Ovary (tissue), 3 donors: ENCODE results near the gene TCF25.

Experiments
- POLR2A ChIP-seq: fragments of 450-650 bp; IDR thresholded peaks from one replicate; pipeline ENCODE4 v1.6.1; 2017; ENCODE audit warnings: antibody characterized with exemption, mild to moderate bottlenecking, moderate library complexity
- TF ChIP-seq, protein P1 (sequence below), 3 donors: fragments of 450-650 bp in 2 of 3; fragments of 200-600 bp in 1 of 3; IDR thresholded peaks; one replicate each; pipeline versions ENCODE4 v1.5.1 to v1.8.0; 2016 to 2022; ENCODE audit warnings: antibody characterized with exemption in 3 of 3, mild to moderate bottlenecking in 1 of 3
- donor health status: DM: no; HTN: no; CAD: no.

DNA sequence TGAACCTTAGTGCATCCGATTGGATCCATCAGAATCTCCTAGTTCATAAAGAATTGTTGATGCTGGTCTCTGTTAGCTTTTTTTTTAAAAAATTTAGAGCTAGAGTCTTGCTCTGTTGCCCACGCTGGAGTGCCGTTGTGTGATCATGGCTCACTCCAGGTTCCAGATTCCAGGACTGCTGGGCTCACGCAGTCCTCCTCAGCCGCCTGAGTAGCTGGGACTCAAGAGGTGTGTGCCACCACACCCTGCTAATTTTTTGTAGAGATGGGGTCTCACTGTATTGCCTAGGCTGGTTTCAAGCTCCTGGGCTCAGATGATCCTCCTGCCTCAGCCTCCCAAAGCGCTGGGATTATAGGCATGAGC is 8.0 kb downstream of the TCF25 start:
- TF ChIP-seq, protein P1, sequence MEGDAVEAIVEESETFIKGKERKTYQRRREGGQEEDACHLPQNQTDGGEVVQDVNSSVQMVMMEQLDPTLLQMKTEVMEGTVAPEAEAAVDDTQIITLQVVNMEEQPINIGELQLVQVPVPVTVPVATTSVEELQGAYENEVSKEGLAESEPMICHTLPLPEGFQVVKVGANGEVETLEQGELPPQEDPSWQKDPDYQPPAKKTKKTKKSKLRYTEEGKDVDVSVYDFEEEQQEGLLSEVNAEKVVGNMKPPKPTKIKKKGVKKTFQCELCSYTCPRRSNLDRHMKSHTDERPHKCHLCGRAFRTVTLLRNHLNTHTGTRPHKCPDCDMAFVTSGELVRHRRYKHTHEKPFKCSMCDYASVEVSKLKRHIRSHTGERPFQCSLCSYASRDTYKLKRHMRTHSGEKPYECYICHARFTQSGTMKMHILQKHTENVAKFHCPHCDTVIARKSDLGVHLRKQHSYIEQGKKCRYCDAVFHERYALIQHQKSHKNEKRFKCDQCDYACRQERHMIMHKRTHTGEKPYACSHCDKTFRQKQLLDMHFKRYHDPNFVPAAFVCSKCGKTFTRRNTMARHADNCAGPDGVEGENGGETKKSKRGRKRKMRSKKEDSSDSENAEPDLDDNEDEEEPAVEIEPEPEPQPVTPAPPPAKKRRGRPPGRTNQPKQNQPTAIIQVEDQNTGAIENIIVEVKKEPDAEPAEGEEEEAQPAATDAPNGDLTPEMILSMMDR (IDR thresholded peaks at IDR 0.05): no peak
- TF ChIP-seq POLR2A: no peak
